GM12892 (cell line): Measurements from ENCODE around the gene GABRB1.

ENCODE experiments used
- POLR2A ChIP-seq: IDR thresholded peaks from 2 replicates; pipeline ENCODE4 v1.6.1; 2011; ENCODE audit warnings: low read depth, low read length, control low read depth
- POLR2AphosphoS5 ChIP-seq: IDR thresholded peaks from 2 replicates; pipeline ENCODE4 v1.6.1; 2011; ENCODE audit warnings: low read depth, low read length, control low read depth

- no peak for TF ChIP-seq POLR2A
- TF ChIP-seq POLR2AphosphoS5, result no peak
Observed at GRCh38 chr4:47386146-47386545, 354.8 kb downstream of the GABRB1 start.
